A549 (cell line): ENCODE results near the gene PSG5.

ENCODE experiments used
- CEBPB ChIP-seq, 2 experiments: fragments of >200 bp in 1 of 2; sonication (Bioruptor Twin) in 1 of 2; formaldehyde crosslinking in 1 of 2; IDR thresholded peaks; 2 replicates each; pipeline ENCODE4 v1.6.1; 2012 to 2016
- CHD4 ChIP-seq: fragments of 200-600 bp; sonication (generic); IDR thresholded peaks from 2 replicates; pipeline ENCODE4 v1.6.1; 2016; ENCODE audit warnings: antibody characterized with exemption, mild to moderate bottlenecking, borderline replicate concordance
- CTCF ChIP-seq: fragments of >200 bp; sonication (Bioruptor Twin); formaldehyde crosslinking; IDR thresholded peaks from 3 replicates; pipeline ENCODE4 v1.5.1; 2016
- EP300 ChIP-seq, 2 experiments: fragments of >200 bp; sonication (Bioruptor Twin); formaldehyde crosslinking; IDR thresholded peaks; 2 replicates in 1 of 2; 3 replicates in 1 of 2; pipeline ENCODE4 v1.6.1; 2016 to 2017
- GATA3 ChIP-seq: IDR thresholded peaks from 2 replicates; pipeline ENCODE4 v1.6.1; 2012; ENCODE audit warnings: borderline replicate concordance
- NPAS2 ChIP-seq: fragments of 250-450 bp; sonication (Bioruptor Pico); IDR thresholded peaks from 2 replicates; pipeline ENCODE4 v1.8.0; 2022; ENCODE audit warnings: mild to moderate bottlenecking, moderate library complexity, borderline replicate concordance
- POLR2A ChIP-seq: IDR thresholded peaks from 2 replicates; pipeline ENCODE4 v1.6.1; 2012; ENCODE audit warnings: mild to moderate bottlenecking, low read length
- RARB ChIP-seq: fragments of 250-450 bp; sonication (Bioruptor Pico); IDR thresholded peaks from 2 replicates; pipeline ENCODE4 v1.8.0; 2021; ENCODE audit warnings: mild to moderate bottlenecking, moderate library complexity

- TF ChIP-seq CTCF: no peak
- no peak for TF ChIP-seq EP300 (IDR thresholded peaks at IDR 0.05)
- TF ChIP-seq NPAS2 (CRISPR knock-in tag): no peak
- TF ChIP-seq GATA3: no peak
- TF ChIP-seq CHD4: no peak
- no peak for TF ChIP-seq RARB (CRISPR knock-in tag)
- no peak for TF ChIP-seq CEBPB (IDR thresholded peaks at IDR 0.05)
- TF ChIP-seq POLR2A: no peak
These were observed 59.6 kb downstream of the PSG5 start for GRCh38 chr19:43126720-43127119.
